Measurements from ENCODE around the gene ARHGEF11. TPM values are rescaled to one million over a fixed set of nuclear protein-coding genes. Genes with fewer than 3 reads are reported as not detected.

Gene ARHGEF11
- total RNA-seq, 1 experiment from 2014 or later = 38.1 TPM

DNA sequence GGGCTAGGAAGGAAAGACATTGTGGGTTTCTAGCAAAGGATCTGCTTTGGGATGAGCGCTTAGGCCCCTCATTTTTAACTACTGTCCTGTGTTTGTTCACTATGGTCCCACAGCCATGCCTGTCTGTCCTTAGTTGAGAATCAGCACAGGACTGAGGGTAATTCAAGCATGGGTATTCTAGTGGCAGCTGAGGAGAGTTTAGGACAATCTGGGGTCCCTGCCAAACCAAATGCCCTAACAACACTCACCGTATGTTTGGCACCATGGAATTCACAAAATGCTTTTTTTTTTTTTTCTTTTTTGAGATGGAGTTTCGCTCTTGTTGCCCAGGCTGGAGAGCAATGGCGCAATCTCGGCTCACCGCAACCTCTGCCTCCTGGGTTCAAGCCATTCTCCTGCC is 10.4 kb downstream of the ARHGEF11 start (continued):
- TF ChIP-seq, protein P1, sequence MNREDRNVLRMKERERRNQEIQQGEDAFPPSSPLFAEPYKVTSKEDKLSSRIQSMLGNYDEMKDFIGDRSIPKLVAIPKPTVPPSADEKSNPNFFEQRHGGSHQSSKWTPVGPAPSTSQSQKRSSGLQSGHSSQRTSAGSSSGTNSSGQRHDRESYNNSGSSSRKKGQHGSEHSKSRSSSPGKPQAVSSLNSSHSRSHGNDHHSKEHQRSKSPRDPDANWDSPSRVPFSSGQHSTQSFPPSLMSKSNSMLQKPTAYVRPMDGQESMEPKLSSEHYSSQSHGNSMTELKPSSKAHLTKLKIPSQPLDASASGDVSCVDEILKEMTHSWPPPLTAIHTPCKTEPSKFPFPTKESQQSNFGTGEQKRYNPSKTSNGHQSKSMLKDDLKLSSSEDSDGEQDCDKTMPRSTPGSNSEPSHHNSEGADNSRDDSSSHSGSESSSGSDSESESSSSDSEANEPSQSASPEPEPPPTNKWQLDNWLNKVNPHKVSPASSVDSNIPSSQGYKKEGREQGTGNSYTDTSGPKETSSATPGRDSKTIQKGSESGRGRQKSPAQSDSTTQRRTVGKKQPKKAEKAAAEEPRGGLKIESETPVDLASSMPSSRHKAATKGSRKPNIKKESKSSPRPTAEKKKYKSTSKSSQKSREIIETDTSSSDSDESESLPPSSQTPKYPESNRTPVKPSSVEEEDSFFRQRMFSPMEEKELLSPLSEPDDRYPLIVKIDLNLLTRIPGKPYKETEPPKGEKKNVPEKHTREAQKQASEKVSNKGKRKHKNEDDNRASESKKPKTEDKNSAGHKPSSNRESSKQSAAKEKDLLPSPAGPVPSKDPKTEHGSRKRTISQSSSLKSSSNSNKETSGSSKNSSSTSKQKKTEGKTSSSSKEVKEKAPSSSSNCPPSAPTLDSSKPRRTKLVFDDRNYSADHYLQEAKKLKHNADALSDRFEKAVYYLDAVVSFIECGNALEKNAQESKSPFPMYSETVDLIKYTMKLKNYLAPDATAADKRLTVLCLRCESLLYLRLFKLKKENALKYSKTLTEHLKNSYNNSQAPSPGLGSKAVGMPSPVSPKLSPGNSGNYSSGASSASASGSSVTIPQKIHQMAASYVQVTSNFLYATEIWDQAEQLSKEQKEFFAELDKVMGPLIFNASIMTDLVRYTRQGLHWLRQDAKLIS (CRISPR knock-in tag; IDR thresholded peaks at IDR 0.05; ENCODE audit: borderline replicate concordance) = no peak
- TF ChIP-seq, protein P2, sequence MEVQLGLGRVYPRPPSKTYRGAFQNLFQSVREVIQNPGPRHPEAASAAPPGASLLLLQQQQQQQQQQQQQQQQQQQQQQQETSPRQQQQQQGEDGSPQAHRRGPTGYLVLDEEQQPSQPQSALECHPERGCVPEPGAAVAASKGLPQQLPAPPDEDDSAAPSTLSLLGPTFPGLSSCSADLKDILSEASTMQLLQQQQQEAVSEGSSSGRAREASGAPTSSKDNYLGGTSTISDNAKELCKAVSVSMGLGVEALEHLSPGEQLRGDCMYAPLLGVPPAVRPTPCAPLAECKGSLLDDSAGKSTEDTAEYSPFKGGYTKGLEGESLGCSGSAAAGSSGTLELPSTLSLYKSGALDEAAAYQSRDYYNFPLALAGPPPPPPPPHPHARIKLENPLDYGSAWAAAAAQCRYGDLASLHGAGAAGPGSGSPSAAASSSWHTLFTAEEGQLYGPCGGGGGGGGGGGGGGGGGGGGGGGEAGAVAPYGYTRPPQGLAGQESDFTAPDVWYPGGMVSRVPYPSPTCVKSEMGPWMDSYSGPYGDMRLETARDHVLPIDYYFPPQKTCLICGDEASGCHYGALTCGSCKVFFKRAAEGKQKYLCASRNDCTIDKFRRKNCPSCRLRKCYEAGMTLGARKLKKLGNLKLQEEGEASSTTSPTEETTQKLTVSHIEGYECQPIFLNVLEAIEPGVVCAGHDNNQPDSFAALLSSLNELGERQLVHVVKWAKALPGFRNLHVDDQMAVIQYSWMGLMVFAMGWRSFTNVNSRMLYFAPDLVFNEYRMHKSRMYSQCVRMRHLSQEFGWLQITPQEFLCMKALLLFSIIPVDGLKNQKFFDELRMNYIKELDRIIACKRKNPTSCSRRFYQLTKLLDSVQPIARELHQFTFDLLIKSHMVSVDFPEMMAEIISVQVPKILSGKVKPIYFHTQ (CRISPR knock-in tag; IDR thresholded peaks at IDR 0.05) = no peak
- TF ChIP-seq, protein P3, sequence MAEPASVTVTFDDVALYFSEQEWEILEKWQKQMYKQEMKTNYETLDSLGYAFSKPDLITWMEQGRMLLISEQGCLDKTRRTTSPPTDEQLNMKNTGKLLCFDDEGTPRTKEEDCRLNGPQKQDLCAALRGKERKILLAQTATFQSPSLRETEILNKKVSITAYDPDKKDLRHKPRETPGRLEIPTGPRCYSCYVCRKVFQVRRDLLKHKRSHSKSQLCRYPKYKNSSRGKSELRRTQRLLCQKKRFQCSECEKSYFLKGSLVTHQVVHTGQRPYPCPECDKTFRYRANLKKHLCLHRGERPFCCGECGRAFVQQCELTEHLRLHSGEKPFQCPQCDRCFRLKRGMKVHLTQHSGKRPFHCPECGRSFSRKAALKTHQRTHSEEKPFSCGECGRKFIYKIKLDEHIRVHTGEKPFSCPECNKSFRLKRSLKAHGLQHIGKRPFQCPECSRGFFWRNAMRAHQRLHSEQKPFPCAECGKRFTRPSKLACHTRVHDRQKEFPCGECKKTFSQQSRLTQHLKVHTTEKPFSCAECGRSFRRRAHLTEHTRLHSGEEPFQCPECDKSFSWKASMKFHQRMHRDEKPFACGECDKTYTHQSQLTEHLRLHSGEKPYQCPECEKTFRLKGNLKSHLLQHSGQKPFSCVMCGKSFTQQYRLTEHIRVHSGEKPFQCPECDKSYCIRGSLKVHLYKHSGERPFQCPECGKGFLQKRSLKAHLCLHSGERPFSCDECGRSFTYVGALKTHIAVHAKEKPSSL (CRISPR knock-in tag; conservative IDR thresholded peaks at IDR 0.05) = no peak

DNA sequence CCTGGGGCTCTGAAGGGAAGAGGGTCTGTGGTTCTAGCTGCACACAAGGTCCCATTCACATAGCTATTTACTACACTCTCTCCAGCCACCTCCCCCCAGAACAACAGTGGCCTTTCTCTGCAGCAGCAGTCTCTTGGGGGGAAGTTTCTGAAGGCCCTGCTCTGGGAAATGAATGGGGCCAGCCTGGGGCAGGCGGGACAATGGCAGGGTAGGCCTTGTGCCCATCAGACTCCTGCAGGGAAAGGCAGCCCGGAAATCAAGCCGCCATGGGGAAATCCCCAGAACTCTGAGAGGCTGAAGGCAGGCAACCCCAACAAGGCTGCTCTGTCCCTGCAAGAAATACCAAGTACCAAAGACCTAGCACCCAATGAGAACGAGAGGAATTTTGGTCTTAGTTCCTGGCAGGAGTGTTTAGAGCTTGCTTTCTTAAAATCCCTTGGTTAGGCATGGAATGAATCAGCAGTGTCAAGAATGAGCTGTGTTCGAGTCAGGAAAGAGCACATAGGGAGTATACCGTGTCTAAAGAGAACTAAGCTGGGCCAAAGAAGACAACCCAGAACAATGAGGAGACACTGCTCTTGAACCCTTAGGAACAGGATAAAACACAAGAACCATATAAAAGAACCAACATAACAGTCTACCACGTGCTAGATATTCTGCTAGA is 11.3 kb downstream of the ARHGEF11 start:
- Mint-ChIP-seq H3K27ac (peak overlapping the region; percentile 20; the same call in 1 of the 2 replicates), H3K4me1 (peaks cover 9% of the 10 kb centered on the region), H3K27me3 (ENCODE audit: low read depth) (no peaks in the 10 kb centered on the region), H3K36me3 (no peaks in the 10 kb centered on the region), H3K9me3 (no peaks in the 10 kb centered on the region), H3K4me3 (no peak overlapping the region)
- CTCF ChIA-PET = interaction anchor here (1.1 kb wide), 2 partner anchors 37 to 122 kb away, joined by 4 read pairs; no protein-coding TSS in a partner anchor
- POLR2A ChIA-PET = interaction anchor here (0.5 kb wide), 1 partner anchor 13 kb away, joined by 5 read pairs; no protein-coding TSS in a partner anchor
- ATAC-seq (peak; percentile 67), DNase-seq (ENCODE audit: low spot score) (peak; percentile 18)
- TF ChIP-seq GABPB1 (CRISPR knock-in tag; IDR thresholded peaks at IDR 0.05) (no peak), TEAD1 (CRISPR knock-in tag; IDR thresholded peaks at IDR 0.05) (no peak), ZNF423 (CRISPR knock-in tag; IDR thresholded peaks at IDR 0.05) (no peak), NR3C1 (CRISPR knock-in tag; conservative IDR thresholded peaks at IDR 0.05; ENCODE audit: low read depth) (no peak), ETV6 (CRISPR knock-in tag; IDR thresholded peaks at IDR 0.05) (no peak), ZNF396 (CRISPR knock-in tag; IDR thresholded peaks at IDR 0.05; ENCODE audit: borderline replicate concordance) (no peak), OVOL2 (CRISPR knock-in tag; IDR thresholded peaks at IDR 0.05; ENCODE audit: borderline replicate concordance) (no peak)
- TF ChIP-seq, protein P4, sequence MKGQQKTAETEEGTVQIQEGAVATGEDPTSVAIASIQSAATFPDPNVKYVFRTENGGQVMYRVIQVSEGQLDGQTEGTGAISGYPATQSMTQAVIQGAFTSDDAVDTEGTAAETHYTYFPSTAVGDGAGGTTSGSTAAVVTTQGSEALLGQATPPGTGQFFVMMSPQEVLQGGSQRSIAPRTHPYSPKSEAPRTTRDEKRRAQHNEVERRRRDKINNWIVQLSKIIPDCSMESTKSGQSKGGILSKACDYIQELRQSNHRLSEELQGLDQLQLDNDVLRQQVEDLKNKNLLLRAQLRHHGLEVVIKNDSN (CRISPR knock-in tag; IDR thresholded peaks at IDR 0.05) = no peak
- TF ChIP-seq, protein P5, sequence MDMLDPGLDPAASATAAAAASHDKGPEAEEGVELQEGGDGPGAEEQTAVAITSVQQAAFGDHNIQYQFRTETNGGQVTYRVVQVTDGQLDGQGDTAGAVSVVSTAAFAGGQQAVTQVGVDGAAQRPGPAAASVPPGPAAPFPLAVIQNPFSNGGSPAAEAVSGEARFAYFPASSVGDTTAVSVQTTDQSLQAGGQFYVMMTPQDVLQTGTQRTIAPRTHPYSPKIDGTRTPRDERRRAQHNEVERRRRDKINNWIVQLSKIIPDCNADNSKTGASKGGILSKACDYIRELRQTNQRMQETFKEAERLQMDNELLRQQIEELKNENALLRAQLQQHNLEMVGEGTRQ (CRISPR knock-in tag; IDR thresholded peaks at IDR 0.05) = no peak
- TF ChIP-seq, protein P6, sequence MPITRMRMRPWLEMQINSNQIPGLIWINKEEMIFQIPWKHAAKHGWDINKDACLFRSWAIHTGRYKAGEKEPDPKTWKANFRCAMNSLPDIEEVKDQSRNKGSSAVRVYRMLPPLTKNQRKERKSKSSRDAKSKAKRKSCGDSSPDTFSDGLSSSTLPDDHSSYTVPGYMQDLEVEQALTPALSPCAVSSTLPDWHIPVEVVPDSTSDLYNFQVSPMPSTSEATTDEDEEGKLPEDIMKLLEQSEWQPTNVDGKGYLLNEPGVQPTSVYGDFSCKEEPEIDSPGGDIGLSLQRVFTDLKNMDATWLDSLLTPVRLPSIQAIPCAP (CRISPR knock-in tag; IDR thresholded peaks at IDR 0.05) = no peak
- TF ChIP-seq, protein P7, sequence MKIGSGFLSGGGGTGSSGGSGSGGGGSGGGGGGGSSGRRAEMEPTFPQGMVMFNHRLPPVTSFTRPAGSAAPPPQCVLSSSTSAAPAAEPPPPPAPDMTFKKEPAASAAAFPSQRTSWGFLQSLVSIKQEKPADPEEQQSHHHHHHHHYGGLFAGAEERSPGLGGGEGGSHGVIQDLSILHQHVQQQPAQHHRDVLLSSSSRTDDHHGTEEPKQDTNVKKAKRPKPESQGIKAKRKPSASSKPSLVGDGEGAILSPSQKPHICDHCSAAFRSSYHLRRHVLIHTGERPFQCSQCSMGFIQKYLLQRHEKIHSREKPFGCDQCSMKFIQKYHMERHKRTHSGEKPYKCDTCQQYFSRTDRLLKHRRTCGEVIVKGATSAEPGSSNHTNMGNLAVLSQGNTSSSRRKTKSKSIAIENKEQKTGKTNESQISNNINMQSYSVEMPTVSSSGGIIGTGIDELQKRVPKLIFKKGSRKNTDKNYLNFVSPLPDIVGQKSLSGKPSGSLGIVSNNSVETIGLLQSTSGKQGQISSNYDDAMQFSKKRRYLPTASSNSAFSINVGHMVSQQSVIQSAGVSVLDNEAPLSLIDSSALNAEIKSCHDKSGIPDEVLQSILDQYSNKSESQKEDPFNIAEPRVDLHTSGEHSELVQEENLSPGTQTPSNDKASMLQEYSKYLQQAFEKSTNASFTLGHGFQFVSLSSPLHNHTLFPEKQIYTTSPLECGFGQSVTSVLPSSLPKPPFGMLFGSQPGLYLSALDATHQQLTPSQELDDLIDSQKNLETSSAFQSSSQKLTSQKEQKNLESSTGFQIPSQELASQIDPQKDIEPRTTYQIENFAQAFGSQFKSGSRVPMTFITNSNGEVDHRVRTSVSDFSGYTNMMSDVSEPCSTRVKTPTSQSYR (CRISPR knock-in tag; IDR thresholded peaks at IDR 0.05) = no peak
- TF ChIP-seq, protein P2 (CRISPR knock-in tag; IDR thresholded peaks at IDR 0.05) = no peak
- TF ChIP-seq, protein P8, sequence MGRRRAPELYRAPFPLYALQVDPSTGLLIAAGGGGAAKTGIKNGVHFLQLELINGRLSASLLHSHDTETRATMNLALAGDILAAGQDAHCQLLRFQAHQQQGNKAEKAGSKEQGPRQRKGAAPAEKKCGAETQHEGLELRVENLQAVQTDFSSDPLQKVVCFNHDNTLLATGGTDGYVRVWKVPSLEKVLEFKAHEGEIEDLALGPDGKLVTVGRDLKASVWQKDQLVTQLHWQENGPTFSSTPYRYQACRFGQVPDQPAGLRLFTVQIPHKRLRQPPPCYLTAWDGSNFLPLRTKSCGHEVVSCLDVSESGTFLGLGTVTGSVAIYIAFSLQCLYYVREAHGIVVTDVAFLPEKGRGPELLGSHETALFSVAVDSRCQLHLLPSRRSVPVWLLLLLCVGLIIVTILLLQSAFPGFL (CRISPR knock-in tag; IDR thresholded peaks at IDR 0.05; ENCODE audit: borderline replicate concordance) = no peak
